Endothelial cell of umbilical vein (primary cell): ENCODE measurements around the gene ZNF483. TPM values are rescaled to one million over a fixed set of nuclear protein-coding genes. Genes with fewer than 3 reads are reported as not detected.

Experiments
- BruUV-seq: library from RNA; stranded (reverse); fragments of 400-500 nt; replicated peaks from 2 replicates; lab custom pipeline; 2021; lab: Mats Ljungman, UMichigan
- CTCF ChIA-PET: fragments of 300-600, 350-600 bp; sonication (Branson Sonifier 250); formaldehyde crosslinking; loops from one replicate; lab custom pipeline; 2021; ENCODE audit warnings: antibody characterized with exemption, inconsistent platforms; lab: Charles Lee
- POLR2A ChIA-PET: fragments of 300-600, 350-600 bp; sonication (Branson Sonifier 250); formaldehyde crosslinking; loops from one replicate; lab custom pipeline; 2021; ENCODE audit warnings: antibody characterized with exemption, inconsistent platforms; lab: Charles Lee
- DNase-seq: peaks from one replicate; pipeline ENCODE4 v3.0.0-alpha.2; 2011; ENCODE audit warnings: low read depth, low spot score
- FAIRE-seq: peaks from 2 replicates; lab custom pipeline; 2011; peaks lifted over from hg19 to GRCh38; lab: Jason Lieb, UNC
- H2AFZ ChIP-seq: 2 replicates; pipeline ENCODE4 v1.6.0; 2012; ENCODE audit warnings: low read depth, low read length, control low read depth, inconsistent platforms
- H3K27ac ChIP-seq: 2 replicates; pipeline ENCODE4 v1.5.1; 2011; ENCODE audit warnings: low read depth, mild to moderate bottlenecking, control low read depth, low read length, moderate library complexity; ENCODE audit not compliant: insufficient read depth
- H3K27me3 ChIP-seq, 2 experiments: 2 replicates each; pipeline versions ENCODE4 v1.6.0 to v1.6.1; 2011; ENCODE audit warnings: low read length in 2 of 2, mixed read lengths in 1 of 2; ENCODE audit not compliant: control insufficient read depth in 2 of 2, insufficient read depth in 2 of 2
- H3K36me3 ChIP-seq, 2 experiments: 2 replicates in 1 of 2; 3 replicates in 1 of 2; pipeline ENCODE4 v1.5.1; 2011; ENCODE audit warnings: low read length in 2 of 2, mild to moderate bottlenecking in 1 of 2, moderate library complexity in 1 of 2; ENCODE audit not compliant: control insufficient read depth in 2 of 2, insufficient read depth in 2 of 2; ENCODE audit errors: extremely low read depth in 1 of 2
- H3K4me1 ChIP-seq: 3 replicates; pipeline ENCODE4 v1.5.1; 2011; ENCODE audit warnings: mild to moderate bottlenecking, low read length; ENCODE audit not compliant: control insufficient read depth, insufficient read depth; ENCODE audit errors: extremely low read depth
- H3K4me2 ChIP-seq: 2 replicates; pipeline ENCODE4 v1.6.1; 2011; ENCODE audit warnings: low read length, control low read depth, mixed read lengths; ENCODE audit not compliant: insufficient read depth
- H3K4me3 ChIP-seq, 3 experiments: fragments of 200-600 bp in 1 of 3; sonication (generic), shearing (Covaris generic) in 1 of 3; replicated peaks in 1 of 3; 2 replicates each; pipeline ENCODE4 v1.5.1; 2011 to 2016; ENCODE audit warnings: control low read depth in 3 of 3, low read length in 3 of 3, mild to moderate bottlenecking in 2 of 3, inconsistent platforms in 1 of 3, low read depth in 1 of 3, moderate library complexity in 1 of 3; ENCODE audit not compliant: insufficient read depth in 1 of 3
- H3K79me2 ChIP-seq: 2 replicates; pipeline ENCODE4 v1.6.0; 2012; ENCODE audit warnings: low read length, inconsistent platforms; ENCODE audit not compliant: control insufficient read depth, insufficient read depth
- H3K9ac ChIP-seq: replicated peaks from 2 replicates; pipeline ENCODE3; 2011; ENCODE audit warnings: low read length, control low read depth; ENCODE audit not compliant: insufficient read depth; ENCODE audit errors: extremely low read depth
- H3K9me1 ChIP-seq: replicated peaks from 3 replicates; pipeline ENCODE4 v1.6.0; 2011; ENCODE audit warnings: mild to moderate bottlenecking, low read length; ENCODE audit not compliant: control insufficient read depth, insufficient read depth; ENCODE audit errors: extremely low read depth
- H3K9me3 ChIP-seq: replicated peaks from 2 replicates; pipeline ENCODE4 v1.5.1; 2012; ENCODE audit warnings: low read length, inconsistent platforms; ENCODE audit not compliant: control insufficient read depth, insufficient read depth
- H4K20me1 ChIP-seq: replicated peaks from 2 replicates; pipeline ENCODE3; 2011; ENCODE audit warnings: mild to moderate bottlenecking, low read length; ENCODE audit not compliant: control insufficient read depth, insufficient read depth; ENCODE audit errors: extremely low read depth
- FOS ChIP-seq: IDR thresholded peaks from 2 replicates; pipeline ENCODE4 v1.6.1; 2011; ENCODE audit warnings: mild to moderate bottlenecking, low read length, moderate library complexity, borderline replicate concordance; ENCODE audit not compliant: insufficient read depth
- MYC ChIP-seq: IDR thresholded peaks from one replicate; pipeline ENCODE4 v1.6.1; 2011; ENCODE audit warnings: mild to moderate bottlenecking, low read depth, low read length
- POLR2A ChIP-seq: IDR thresholded peaks from 2 replicates; pipeline ENCODE4 v1.6.1; 2012; ENCODE audit warnings: low read depth, mild to moderate bottlenecking, control low read depth, low read length
- dilution Hi-C: fragments of 300-500 bp; cut with MboI; formaldehyde crosslinking; loops from one replicate; pipeline ENCODE4 v1.15.0; 2019; ENCODE audit warnings: low sequenced_read_pairs; ENCODE audit not compliant: extremely low pct_ligation_motif_present
- intact Hi-C: fragments of 100-400 bp; cut with micrococcal nuclease; formaldehyde crosslinking; loops from one replicate; pipeline ENCODE4 v1.10.0; 2022
- polyA plus RNA-seq, 4 experiments: library from polyadenylated mRNA; depleted of rRNA in 3 of 4; stranded (reverse) in 3 of 4; unstranded in 1 of 4; fragments of >200 nt; gene quantifications; 2 replicates each; pipeline versions ENCODE4 v1.2.1 to v1.2.3, GENCODE V29; 2011 to 2012; ENCODE audit warnings: missing spikeins in 1 of 4
- total RNA-seq: library from RNA; stranded (reverse); gene quantifications from 2 replicates; pipeline ENCODE4 v1.2.3, GENCODE V29; 2021
- TF ChIP-seq, protein P1 (sequence below), 2 donors: IDR thresholded peaks; 1 replicate in 1 of 2; 2 replicates in 1 of 2; pipeline ENCODE4 v1.5.1; 2011; ENCODE audit warnings: low read length in 2 of 2, mild to moderate bottlenecking in 2 of 2, moderate library complexity in 2 of 2, control low read depth in 1 of 2, inconsistent platforms in 1 of 2, low read depth in 1 of 2; ENCODE audit not compliant: insufficient read depth in 1 of 2; ENCODE audit errors: extremely low read depth in 1 of 2
- TF ChIP-seq, protein P2 (sequence below): IDR thresholded peaks from 2 replicates; pipeline ENCODE4 v1.6.1; 2011; ENCODE audit not compliant: insufficient read depth, insufficient read length

The ZNF483 gene
- total and polyA plus RNA-seq, 2 donors (not counting 3 experiments of a cell fraction or from before 2014, with no cell fraction given): 0.23 to 2.0 TPM

DNA sequence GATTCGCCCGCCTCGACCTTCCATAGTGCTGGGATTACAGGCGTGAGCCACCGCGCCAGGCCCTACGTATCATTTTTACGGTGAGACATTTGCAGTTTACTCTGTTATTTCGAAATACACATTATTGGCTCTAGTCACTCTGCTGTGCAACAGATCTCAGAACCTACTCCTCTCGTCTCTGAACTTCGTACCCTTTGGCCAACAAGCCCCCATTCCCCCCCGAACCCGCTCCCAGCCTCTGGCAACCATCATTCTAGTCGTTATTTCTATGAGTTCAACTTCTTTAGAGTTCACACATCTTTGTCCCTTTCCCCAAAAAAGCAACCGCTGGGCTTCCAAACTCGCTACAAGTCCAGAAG lies 73.7 kb downstream of the ZNF483 start:
- ChIA-PET POLR2A (interaction anchor here (1.2 to 2.0 kb wide), 2 partner anchors 23 to 32 kb away, joined by 4 to 18 read pairs; partner anchors contain the start of gene DNAJC25), CTCF (interaction anchor here (0.7 to 9.0 kb wide), 27 partner anchors 8 to 486 kb away, joined by 3 to 221 read pairs (median 4); partner anchors contain the start of genes DNAJC25 and GNG10)
- peak overlapping the region; percentile 91 for H3K9ac ChIP-seq
- H3K4me1 ChIP-seq: peaks cover 36% of the 10 kb centered on the region
- intact Hi-C loops (loop anchor here (1.0 to 10.0 kb wide), 7 partner anchors 24 to 766 kb away; partner anchors contain the start of genes DNAJC25, ECPAS, GNG10 and UGCG), dilution Hi-C loops (no loop called here)
- BruUV-seq: no TSS peak
- no peaks in the 10 kb centered on the region for H3K9me1 ChIP-seq
- H3K9me3 ChIP-seq: no peaks in the 10 kb centered on the region
- peak overlapping the region; percentile 87 for H3K27ac ChIP-seq
- peak; percentile 50 for DNase-seq
- H2AFZ ChIP-seq: peak overlapping the region; percentile 78
- no peaks in the 10 kb centered on the region for H3K27me3 ChIP-seq
- H3K4me2 ChIP-seq: peak overlapping the region; percentile 65
- no peaks in the 10 kb centered on the region for H4K20me1 ChIP-seq
- peaks cover 17% of the 10 kb centered on the region for H3K79me2 ChIP-seq
- peaks cover 6 to 8% of the 10 kb centered on the region in 2 experiments for H3K36me3 ChIP-seq
- TF ChIP-seq, protein P1, sequence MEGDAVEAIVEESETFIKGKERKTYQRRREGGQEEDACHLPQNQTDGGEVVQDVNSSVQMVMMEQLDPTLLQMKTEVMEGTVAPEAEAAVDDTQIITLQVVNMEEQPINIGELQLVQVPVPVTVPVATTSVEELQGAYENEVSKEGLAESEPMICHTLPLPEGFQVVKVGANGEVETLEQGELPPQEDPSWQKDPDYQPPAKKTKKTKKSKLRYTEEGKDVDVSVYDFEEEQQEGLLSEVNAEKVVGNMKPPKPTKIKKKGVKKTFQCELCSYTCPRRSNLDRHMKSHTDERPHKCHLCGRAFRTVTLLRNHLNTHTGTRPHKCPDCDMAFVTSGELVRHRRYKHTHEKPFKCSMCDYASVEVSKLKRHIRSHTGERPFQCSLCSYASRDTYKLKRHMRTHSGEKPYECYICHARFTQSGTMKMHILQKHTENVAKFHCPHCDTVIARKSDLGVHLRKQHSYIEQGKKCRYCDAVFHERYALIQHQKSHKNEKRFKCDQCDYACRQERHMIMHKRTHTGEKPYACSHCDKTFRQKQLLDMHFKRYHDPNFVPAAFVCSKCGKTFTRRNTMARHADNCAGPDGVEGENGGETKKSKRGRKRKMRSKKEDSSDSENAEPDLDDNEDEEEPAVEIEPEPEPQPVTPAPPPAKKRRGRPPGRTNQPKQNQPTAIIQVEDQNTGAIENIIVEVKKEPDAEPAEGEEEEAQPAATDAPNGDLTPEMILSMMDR (IDR thresholded peaks at IDR 0.05; ENCODE audit: extremely low read depth in 1 of 2, insufficient read depth in 1 of 2, low read depth in 1 of 2, low read length in 2 of 2): no peak
- no peak for TF ChIP-seq POLR2A
- no peak for TF ChIP-seq FOS
- TF ChIP-seq MYC: no peak
- TF ChIP-seq, protein P2, sequence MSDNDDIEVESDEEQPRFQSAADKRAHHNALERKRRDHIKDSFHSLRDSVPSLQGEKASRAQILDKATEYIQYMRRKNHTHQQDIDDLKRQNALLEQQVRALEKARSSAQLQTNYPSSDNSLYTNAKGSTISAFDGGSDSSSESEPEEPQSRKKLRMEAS: no peak
- peak; percentile 78 for FAIRE-seq
- H3K4me3 ChIP-seq: peak overlapping the region; percentile 72 to 91 (median 90)
